Large intestine (tissue), 3 donors: Measurements from ENCODE around the gene GALNT3. TPM values are rescaled to one million over a fixed set of nuclear protein-coding genes. Genes with fewer than 3 reads are reported as not detected.

Experiments
- DNase-seq, 2 donors: peaks; one replicate each; pipeline versions ENCODE4 v3.0.0 to v3.0.0-alpha.2; 2013
- H3K27ac ChIP-seq: one replicate; pipeline ENCODE4 v1.5.1; 2013; ENCODE audit warnings: low read length
- H3K27me3 ChIP-seq: 2 replicates; pipeline ENCODE4 v1.6.1; 2013; ENCODE audit warnings: low read length; ENCODE audit not compliant: control insufficient read depth, insufficient read depth
- H3K36me3 ChIP-seq: 2 replicates; pipeline ENCODE4 v1.6.1; 2013; ENCODE audit warnings: low read length; ENCODE audit not compliant: control insufficient read depth, insufficient read depth
- H3K4me1 ChIP-seq: one replicate; pipeline ENCODE4 v1.6.1; 2013; ENCODE audit warnings: low read length; ENCODE audit not compliant: control insufficient read depth, insufficient read depth
- H3K4me3 ChIP-seq: one replicate; pipeline ENCODE4 v1.5.1; 2013; ENCODE audit warnings: low read length
- H3K9me3 ChIP-seq: one replicate; pipeline ENCODE4 v1.6.1; 2013; ENCODE audit warnings: mild to moderate bottlenecking, low read depth, low read length, moderate library complexity; ENCODE audit not compliant: control insufficient read depth
- WGBS: methylation state at CpG from one replicate; pipeline ENCODE4 v1.1.5; 2013; ENCODE audit warnings: low lambda C conversion rate; ENCODE audit not compliant: insufficient coverage; 5-methylcytosine and 5-hydroxymethylcytosine counted together
- polyA plus RNA-seq: library from polyadenylated mRNA; unstranded; fragments of 120-200 nt; gene quantifications from one replicate; pipeline ENCODE4 v1.2.1, GENCODE V29; 2013

Gene GALNT3
- polyA plus RNA-seq, 1 donor, result 68.2 TPM

DNA sequence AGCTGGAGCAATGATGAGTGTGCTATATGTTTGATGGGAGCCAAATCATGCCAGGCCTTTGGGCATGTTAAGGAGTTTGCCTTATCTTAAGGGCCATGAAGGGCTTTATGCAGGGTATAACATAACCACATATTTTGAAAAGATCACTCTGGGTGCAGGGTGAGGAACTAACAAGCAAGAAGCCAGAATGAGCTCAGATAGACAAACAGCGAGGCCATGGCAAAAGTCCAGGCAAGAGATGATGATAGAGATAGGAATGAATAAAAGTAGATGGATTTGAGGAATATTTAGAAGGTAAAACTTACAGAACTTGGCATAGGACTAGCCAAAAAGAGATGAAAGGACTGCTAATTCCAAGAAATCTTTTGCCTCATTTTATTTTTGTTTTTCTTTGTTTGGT lies 6.7 kb downstream of the GALNT3 start:
- Histone ChIP-seq H3K4me3 (no peak overlapping the region), H3K36me3 (no peaks in the 10 kb centered on the region), H3K9me3 (no peaks in the 10 kb centered on the region), H3K27ac (no peak overlapping the region), H3K4me1 (no peaks in the 10 kb centered on the region), H3K27me3 (no peaks in the 10 kb centered on the region)
- 75% methylated on average over 1 of the region's 1 CpG for WGBS
- no peak for DNase-seq

DNA sequence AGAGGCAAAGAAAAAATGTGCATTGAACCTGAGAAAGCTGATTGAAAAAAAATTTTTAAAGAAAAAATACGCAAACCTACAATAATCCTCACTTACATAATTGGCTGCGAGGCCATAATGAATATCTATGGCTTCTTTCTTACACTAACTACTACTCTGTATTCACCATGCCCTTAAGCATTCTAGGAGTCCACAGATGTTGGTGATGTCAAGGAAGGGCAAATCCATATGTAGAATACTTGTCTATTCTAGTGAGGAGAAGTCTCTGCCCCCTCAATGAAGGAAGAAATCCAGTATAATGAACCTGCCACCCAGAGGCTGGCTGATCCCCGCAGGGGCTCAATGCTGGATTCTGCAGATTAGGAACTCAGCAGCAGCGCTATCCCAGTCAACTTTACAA lies 14.3 kb downstream of the GALNT3 start:
- no peaks in the 10 kb centered on the region for H3K4me1 ChIP-seq
- WGBS, result no CpG with 5 or more reads among the region's 4 CpGs
- H3K36me3 ChIP-seq, result peaks cover 6% of the 10 kb centered on the region
- no peak overlapping the region for H3K27ac ChIP-seq
- DNase-seq, result no peak
- H3K9me3 ChIP-seq, result no peaks in the 10 kb centered on the region
- no peaks in the 10 kb centered on the region for H3K27me3 ChIP-seq
- no peak overlapping the region for H3K4me3 ChIP-seq

DNA sequence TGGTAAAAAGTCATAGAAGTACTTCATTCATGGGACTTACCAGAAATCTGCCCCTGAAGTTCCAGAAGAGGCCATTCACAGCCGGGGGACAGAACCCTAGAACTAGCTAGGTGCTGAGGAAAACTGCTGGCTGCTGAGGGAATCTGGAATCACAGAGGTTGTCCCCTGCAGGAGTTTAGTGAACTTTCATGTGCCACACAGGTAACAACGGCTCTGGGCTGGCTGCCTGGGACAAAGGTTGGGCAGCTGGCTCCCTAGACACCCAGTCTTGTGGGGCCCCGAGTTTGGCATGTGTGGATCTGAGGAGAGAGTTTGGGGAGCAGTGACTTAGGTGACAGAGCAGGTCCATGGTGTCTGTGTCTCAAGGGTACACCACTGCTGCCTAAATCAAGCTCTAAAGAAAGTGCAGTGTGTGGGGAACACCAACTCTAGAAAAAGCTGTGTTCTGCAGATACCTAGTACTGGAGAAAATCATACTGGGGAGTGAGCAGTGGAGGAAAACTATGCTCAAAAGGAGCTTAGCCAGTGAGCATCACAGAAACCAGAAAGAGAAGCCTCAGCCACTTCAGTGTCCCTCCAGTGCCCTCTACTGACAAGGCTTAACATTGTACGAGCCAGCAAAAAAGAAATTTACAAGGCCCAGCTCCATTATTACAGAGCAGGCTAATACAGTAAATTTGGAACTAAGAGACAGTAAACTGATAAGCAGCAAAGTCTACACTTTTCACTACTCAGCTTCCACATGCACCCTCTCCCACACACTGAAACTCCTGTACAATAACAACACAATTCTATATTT lies 15.2 kb downstream of the GALNT3 start:
- Histone ChIP-seq H3K36me3 (peaks cover 6% of the 10 kb centered on the region), H3K4me1 (no peaks in the 10 kb centered on the region), H3K27ac (no peak overlapping the region), H3K27me3 (no peaks in the 10 kb centered on the region), H3K4me3 (no peak overlapping the region), H3K9me3 (no peaks in the 10 kb centered on the region)
- no peak for DNase-seq
- no CpG with 5 or more reads among the region's 4 CpGs for WGBS

DNA sequence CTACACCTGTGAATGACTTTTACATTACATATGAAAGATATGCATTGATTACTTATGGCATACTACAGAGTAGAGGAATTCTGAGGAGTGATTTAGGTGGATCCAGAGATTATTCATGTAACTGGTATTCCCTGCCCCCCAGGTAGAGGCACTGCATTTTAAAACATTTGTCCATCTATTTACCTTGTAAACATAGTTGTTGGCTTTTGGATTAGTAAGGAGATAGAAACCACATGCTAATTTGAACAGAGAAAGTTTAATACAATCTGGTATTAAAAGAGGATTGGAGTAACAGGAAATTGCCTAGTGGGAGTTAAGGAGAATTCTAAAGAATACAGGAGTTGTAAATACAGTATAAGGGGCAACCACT lies 15.9 kb downstream of the GALNT3 start:
- no peak for DNase-seq
- Histone ChIP-seq H3K4me1 (no peaks in the 10 kb centered on the region), H3K27ac (no peak overlapping the region), H3K4me3 (no peak overlapping the region), H3K27me3 (no peaks in the 10 kb centered on the region), H3K9me3 (no peaks in the 10 kb centered on the region), H3K36me3 (peaks cover 6% of the 10 kb centered on the region)

DNA sequence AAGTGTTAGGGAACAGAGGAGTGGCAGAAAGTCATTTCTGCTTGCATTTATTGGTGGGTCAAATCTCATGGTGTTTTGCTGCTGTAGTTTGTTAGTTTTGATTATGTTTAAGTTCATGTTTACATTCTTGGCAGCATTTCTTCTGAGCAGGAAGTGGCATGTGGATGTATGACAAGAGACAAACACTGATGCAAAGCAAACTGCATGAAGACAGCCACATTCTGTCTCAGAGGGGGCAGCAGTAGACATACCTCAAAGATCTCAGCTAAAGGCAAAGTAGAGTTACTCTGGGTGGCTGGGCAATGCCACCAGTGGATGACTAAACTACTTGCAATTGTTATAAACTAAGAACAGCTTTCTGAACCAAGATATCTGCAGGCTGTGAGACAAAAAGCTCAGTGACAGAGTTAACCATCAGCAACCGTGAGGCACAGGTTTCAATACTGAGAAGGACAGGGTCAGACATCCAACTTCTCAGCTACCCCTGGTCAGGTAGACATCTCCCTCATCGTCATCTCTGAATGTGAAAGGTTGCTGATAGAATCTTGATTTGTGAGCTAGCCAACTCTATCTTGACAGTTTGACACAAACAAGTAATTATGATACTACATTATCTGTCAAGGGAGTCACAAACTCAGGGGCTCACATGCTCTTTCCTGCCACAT lies 16.4 kb downstream of the GALNT3 start:
- Histone ChIP-seq H3K27me3 (no peaks in the 10 kb centered on the region), H3K27ac (no peak overlapping the region), H3K4me1 (no peaks in the 10 kb centered on the region), H3K4me3 (no peak overlapping the region), H3K9me3 (no peaks in the 10 kb centered on the region), H3K36me3 (peaks cover 6% of the 10 kb centered on the region)
- WGBS, result no CpG with 5 or more reads among the region's 2 CpGs
- DNase-seq, result no peak

- DNase-seq, result no peak
- H3K36me3 ChIP-seq, result peaks cover 8% of the 10 kb centered on the region
- H3K9me3 ChIP-seq, result no peaks in the 10 kb centered on the region
- no peaks in the 10 kb centered on the region for H3K4me1 ChIP-seq
- no peak overlapping the region for H3K27ac ChIP-seq
- no peaks in the 10 kb centered on the region for H3K27me3 ChIP-seq
- no peak overlapping the region for H3K4me3 ChIP-seq
Measured at GRCh38 chr2:165776796-165777195, 17.3 kb downstream of the GALNT3 start.

GRCh38 chr2:165776013-165776412 lies 18.0 kb downstream of the GALNT3 start:
- Histone ChIP-seq H3K4me1 (no peaks in the 10 kb centered on the region), H3K9me3 (no peaks in the 10 kb centered on the region), H3K27me3 (no peaks in the 10 kb centered on the region), H3K4me3 (no peak overlapping the region), H3K36me3 (peaks cover 8% of the 10 kb centered on the region), H3K27ac (no peak overlapping the region)
- 67% methylated on average over 3 of the region's 4 CpGs for WGBS
- no peak for DNase-seq

GRCh38 chr2:165773684-165774083 lies 20.4 kb downstream of the GALNT3 start:
- Histone ChIP-seq H3K27me3 (no peaks in the 10 kb centered on the region), H3K36me3 (peaks cover 8% of the 10 kb centered on the region), H3K27ac (no peak overlapping the region), H3K4me1 (no peaks in the 10 kb centered on the region), H3K4me3 (no peak overlapping the region), H3K9me3 (no peaks in the 10 kb centered on the region)
- DNase-seq, result no peak
- WGBS, result 40% methylated on average over 1 of the region's 2 CpGs

- H3K27ac ChIP-seq, result no peak overlapping the region
- no peaks in the 10 kb centered on the region for H3K9me3 ChIP-seq
- H3K4me1 ChIP-seq, result no peaks in the 10 kb centered on the region
- 83% methylated on average over 2 of the region's 3 CpGs for WGBS
- peaks cover 5% of the 10 kb centered on the region for H3K36me3 ChIP-seq
- no peaks in the 10 kb centered on the region for H3K27me3 ChIP-seq
- DNase-seq, result no peak
- no peak overlapping the region for H3K4me3 ChIP-seq
Measured at GRCh38 chr2:165772183-165772582, 21.9 kb downstream of the GALNT3 start.

DNA sequence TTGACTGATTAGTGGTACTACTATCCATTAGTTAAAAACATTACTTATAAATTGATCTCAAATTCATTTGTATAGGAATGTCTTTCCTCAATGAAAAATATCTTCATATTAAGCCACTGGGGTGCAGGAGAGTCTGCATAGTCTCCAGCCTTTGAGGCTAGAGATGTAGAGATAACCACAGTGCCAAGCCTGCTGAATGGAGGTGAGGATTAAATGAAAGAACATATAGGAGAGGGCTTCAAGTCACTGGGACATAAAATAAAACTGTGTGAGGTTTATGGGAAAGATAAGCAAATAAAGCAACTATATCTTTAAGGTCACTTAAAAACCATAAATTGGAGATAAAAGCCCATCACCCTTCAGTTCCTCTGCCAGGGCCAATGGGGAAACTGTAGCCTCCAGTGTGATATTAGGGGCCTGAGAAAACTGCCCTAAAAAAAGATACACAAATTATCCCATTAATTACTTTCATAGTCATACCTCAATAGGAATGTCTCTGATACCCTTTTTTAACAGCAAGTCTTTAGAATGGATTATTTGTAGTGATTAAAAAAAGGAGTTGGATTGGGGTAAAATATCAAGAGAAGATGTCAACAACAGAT lies 27.6 kb downstream of the GALNT3 start:
- DNase-seq, result no peak
- Histone ChIP-seq H3K36me3 (peaks cover 6% of the 10 kb centered on the region), H3K4me3 (no peak overlapping the region), H3K9me3 (no peaks in the 10 kb centered on the region), H3K4me1 (no peaks in the 10 kb centered on the region), H3K27me3 (no peaks in the 10 kb centered on the region), H3K27ac (no peak overlapping the region)

DNA sequence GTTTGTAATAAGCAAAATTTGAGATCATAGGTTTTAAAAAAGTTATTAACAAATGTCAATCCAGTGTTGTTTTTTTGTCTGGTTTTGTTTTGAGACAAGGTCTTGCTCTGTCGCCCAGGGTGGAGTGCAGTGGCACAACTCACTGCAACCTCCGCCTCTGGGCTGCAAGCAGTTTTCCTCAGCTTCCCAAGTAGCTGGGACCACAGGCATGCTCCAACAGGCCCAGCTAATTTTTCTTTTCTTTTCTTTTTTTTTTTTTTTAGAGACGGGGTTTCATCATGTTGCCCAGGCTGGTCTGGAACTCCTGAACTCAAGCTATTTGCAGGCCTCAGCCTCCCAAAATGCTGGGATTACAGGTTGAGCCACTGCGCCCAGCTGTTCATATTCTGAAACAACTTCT lies 31.3 kb downstream of the GALNT3 start:
- Histone ChIP-seq H3K9me3 (no peaks in the 10 kb centered on the region), H3K27me3 (no peaks in the 10 kb centered on the region), H3K4me1 (no peaks in the 10 kb centered on the region), H3K36me3 (peaks cover 11% of the 10 kb centered on the region), H3K4me3 (no peak overlapping the region), H3K27ac (no peak overlapping the region)
- WGBS, result no CpG with 5 or more reads among the region's 4 CpGs
- no peak for DNase-seq
